Type B pancreatic cell (in vitro differentiated cells): Measurements from ENCODE around the gene CRADD. TPM values are rescaled to one million over a fixed set of nuclear protein-coding genes. Genes with fewer than 3 reads are reported as not detected.
A peak's percentile ranks its signal among the peaks of the same experiment; 100 is the strongest.

ENCODE experiments used
- DNase-seq: peaks from one replicate; pipeline ENCODE4 v3.0.0; 2021; ENCODE audit warnings: mixed read lengths; ENCODE audit not compliant: unreplicated experiment; ENCODE audit errors: extremely low spot score
- H3K27ac Mint-ChIP-seq: 2 replicates; pipeline ENCODE4 v1.8.0; 2021; ENCODE audit warnings: mild to moderate bottlenecking, mixed read lengths
- H3K27me3 Mint-ChIP-seq: 2 replicates; pipeline ENCODE4 v1.8.0; 2021; ENCODE audit warnings: mixed read lengths
- H3K36me3 Mint-ChIP-seq: 2 replicates; pipeline ENCODE4 v1.8.0; 2021; ENCODE audit warnings: mixed read lengths
- H3K4me1 Mint-ChIP-seq: one replicate; pipeline ENCODE4 v1.8.0; 2021; ENCODE audit warnings: mixed read lengths; ENCODE audit not compliant: unreplicated experiment
- H3K4me3 Mint-ChIP-seq: 2 replicates; pipeline ENCODE4 v1.8.0; 2021; ENCODE audit warnings: mild to moderate bottlenecking, mixed read lengths
- H3K9me3 Mint-ChIP-seq: 2 replicates; pipeline ENCODE4 v1.8.0; 2021; ENCODE audit warnings: mixed read lengths
- total RNA-seq: library from RNA; stranded (reverse); gene quantifications from 2 replicates; pipeline ENCODE4 v1.2.1, GENCODE V29; 2021; ENCODE audit warnings: low replicate concordance
- TF ChIP-seq, protein P1 (sequence below): fragments of 200-600 bp; sonication (generic); conservative IDR thresholded peaks from 2 replicates; pipeline ENCODE4 v1.5.0; 2021; ENCODE audit warnings: antibody characterized with exemption, mild to moderate bottlenecking

The CRADD gene
- total RNA-seq, 1 donor from 2014 or later: 8.1 TPM

DNA sequence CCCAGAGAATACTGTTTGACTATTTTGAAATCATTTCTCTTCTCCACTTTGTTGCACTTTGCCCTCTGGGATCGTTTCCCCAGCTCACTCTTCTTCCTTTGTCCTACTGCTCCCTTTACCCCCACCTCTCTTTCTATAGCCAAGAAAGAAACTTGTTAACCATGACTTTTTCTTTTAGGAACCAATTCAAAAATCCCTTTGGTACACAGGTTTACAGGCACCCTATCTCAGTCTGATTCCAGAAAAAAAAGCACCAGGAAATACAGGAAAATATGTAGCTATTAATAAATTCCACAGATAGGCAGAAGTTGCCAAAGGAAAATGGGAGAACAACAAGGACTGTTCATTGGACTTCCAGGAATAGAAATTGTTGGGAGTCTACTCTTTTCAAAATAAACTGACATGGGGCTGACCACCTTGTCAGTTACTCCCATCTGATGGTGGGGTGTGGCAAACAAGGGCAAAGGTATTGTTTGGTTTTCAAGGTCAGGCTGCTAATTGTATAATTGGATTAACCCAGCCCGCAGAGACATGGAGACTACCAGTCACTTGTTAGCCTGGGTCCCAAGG, 82.4 kb downstream of the CRADD start:
- Mint-ChIP-seq H3K9me3 (peaks cover 1% of the 10 kb centered on the region), H3K27ac (no peak overlapping the region), H3K36me3 (no peaks in the 10 kb centered on the region), H3K4me3 (peak overlapping the region; percentile 27), H3K4me1 (peaks cover 50% of the 10 kb centered on the region), H3K27me3 (no peaks in the 10 kb centered on the region)
- no peak for DNase-seq
- TF ChIP-seq, protein P1, sequence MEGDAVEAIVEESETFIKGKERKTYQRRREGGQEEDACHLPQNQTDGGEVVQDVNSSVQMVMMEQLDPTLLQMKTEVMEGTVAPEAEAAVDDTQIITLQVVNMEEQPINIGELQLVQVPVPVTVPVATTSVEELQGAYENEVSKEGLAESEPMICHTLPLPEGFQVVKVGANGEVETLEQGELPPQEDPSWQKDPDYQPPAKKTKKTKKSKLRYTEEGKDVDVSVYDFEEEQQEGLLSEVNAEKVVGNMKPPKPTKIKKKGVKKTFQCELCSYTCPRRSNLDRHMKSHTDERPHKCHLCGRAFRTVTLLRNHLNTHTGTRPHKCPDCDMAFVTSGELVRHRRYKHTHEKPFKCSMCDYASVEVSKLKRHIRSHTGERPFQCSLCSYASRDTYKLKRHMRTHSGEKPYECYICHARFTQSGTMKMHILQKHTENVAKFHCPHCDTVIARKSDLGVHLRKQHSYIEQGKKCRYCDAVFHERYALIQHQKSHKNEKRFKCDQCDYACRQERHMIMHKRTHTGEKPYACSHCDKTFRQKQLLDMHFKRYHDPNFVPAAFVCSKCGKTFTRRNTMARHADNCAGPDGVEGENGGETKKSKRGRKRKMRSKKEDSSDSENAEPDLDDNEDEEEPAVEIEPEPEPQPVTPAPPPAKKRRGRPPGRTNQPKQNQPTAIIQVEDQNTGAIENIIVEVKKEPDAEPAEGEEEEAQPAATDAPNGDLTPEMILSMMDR: no peak

DNA sequence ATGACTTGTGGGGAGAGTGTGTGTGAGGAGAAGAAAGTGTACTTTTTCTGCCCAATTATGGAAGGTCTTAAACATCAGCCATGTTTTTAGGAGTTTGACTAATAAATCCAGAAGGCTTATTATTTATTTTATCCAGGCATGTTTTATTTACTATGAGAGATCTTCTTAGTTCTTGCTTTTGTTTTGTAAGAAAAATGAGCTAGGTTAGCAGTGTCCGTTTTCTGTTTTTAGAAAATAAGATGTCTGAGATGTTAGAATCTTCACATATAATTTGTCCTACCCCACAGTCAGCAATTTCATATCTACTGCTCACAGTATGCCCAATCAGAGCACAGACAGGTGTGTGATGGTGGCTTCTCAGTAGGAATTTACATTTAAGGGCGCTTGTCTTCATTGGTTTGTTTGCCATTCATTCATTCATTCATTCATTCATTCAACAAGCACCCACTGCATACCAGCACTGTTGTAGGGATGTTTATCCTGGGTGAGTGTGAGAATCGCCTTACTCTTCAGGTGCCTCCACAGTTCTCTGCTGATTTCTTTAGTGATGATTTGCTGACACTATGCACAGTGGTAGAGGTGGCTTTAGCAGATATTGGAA, 83.2 kb downstream of the CRADD start:
- TF ChIP-seq, protein P1: no peak
- H3K27me3 Mint-ChIP-seq: no peaks in the 10 kb centered on the region
- no peak overlapping the region for H3K4me3 Mint-ChIP-seq
- peaks cover 50% of the 10 kb centered on the region for H3K4me1 Mint-ChIP-seq
- H3K36me3 Mint-ChIP-seq: no peaks in the 10 kb centered on the region
- DNase-seq: no peak
- H3K27ac Mint-ChIP-seq: no peak overlapping the region
- no peaks in the 10 kb centered on the region for H3K9me3 Mint-ChIP-seq

DNA sequence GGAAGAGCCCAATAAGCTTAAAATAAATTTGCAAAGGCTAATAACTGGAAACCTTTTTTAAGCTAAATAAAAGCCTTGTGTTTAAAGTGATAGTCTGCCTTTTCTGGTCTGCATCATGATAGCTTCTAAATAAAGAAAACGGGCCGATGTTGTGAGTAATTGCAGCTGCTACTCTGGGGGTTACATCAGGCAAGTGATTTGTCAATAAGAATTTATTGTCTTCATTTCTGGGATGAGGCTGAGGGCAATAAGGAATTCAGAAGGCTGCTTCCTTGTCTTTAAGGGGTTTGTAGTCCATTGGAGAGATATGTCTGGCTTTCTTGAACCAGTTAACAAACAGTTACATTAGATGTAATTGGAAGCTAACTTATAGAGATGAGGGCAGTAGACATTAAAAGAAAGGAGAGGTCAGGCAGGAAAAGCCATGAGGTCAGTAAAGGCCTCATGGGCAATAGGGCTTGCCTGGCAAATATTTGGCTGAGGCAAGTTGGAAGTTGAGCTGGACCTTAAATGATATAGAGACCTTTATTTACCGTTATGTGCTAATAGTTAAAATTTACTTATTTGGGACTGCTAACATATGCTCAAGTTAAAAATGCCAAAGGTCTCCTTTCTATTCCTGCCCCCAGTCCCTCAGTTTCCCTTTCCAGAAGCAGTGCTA, 85.0 kb downstream of the CRADD start:
- Mint-ChIP-seq H3K36me3 (no peaks in the 10 kb centered on the region), H3K4me3 (no peak overlapping the region), H3K27me3 (no peaks in the 10 kb centered on the region), H3K27ac (no peak overlapping the region), H3K9me3 (no peaks in the 10 kb centered on the region), H3K4me1 (peaks cover 53% of the 10 kb centered on the region)
- TF ChIP-seq, protein P1: no peak
- DNase-seq: no peak

DNA sequence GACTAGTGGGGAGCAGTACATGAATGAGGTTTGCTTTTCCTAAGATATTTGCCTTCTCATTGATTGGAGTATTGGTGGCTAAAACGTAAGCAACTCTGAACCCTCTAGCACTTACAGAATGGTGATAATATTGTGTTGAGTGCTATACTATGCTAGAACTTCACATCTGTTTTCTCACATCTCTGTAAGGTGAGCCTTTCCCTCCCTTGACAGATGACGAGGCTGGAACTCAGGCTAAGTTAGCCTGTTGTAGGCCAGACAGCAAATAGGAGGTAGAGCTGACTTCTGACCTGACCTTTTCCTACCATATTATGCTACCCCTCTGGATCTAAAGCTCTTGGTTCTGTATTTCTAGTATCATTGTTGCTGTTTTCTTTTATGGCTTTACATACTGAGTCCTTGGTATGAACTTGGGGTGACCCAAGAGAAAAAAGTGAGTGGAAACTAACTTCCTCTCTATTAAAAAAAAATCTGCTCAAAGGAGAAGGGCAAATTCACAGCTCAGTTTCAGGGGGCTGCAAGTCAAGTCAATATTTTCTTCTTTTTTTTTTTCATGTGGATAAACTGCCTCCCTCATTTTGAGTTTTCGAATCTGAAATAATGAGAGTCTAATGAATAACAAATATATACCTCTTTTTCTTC, 85.9 kb downstream of the CRADD start:
- Mint-ChIP-seq H3K36me3 (no peaks in the 10 kb centered on the region), H3K4me3 (no peak overlapping the region), H3K27ac (no peak overlapping the region), H3K4me1 (peaks cover 49% of the 10 kb centered on the region), H3K9me3 (no peaks in the 10 kb centered on the region), H3K27me3 (no peaks in the 10 kb centered on the region)
- TF ChIP-seq, protein P1: no peak
- DNase-seq: no peak

DNA sequence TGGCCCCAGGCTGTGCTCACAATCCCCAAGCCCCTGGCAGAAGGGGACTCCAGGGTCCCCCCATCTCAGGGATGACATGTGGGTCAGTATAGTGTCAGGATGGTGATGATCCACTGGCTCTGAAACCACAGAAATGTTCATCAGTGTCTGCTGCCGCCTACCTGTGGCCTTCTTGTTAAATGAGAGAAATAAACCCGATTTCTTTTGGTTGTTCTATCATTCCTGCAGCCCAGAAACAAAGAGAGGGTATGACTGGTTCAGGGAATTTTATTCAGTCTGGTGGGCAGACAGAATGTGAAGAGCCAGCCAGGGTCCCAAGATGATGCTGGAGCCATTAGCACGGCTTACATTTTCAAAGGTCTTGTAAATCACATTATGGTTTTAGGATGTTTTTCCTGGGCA, 86.6 kb downstream of the CRADD start:
- H3K9me3 Mint-ChIP-seq: no peaks in the 10 kb centered on the region
- peaks cover 49% of the 10 kb centered on the region for H3K4me1 Mint-ChIP-seq
- H3K36me3 Mint-ChIP-seq: no peaks in the 10 kb centered on the region
- TF ChIP-seq, protein P1: no peak
- H3K27ac Mint-ChIP-seq: no peak overlapping the region
- H3K27me3 Mint-ChIP-seq: no peaks in the 10 kb centered on the region
- DNase-seq: no peak
- H3K4me3 Mint-ChIP-seq: no peak overlapping the region
